GM23248 (cell line): ENCODE measurements around the gene GCHFR.

Experiments used
- EZH2 ChIP-seq: fragments of 200-600 bp; sonication (generic); IDR thresholded peaks from 2 replicates; pipeline ENCODE4 v1.6.1; 2018; ENCODE audit warnings: antibody characterized with exemption, mild to moderate bottlenecking; ENCODE audit not compliant: insufficient read depth, poor library complexity, severe bottlenecking
- EZH2phosphoT487 ChIP-seq: fragments of 200-600 bp; sonication (generic); IDR thresholded peaks from 2 replicates; pipeline ENCODE4 v1.6.1; 2018; ENCODE audit warnings: antibody characterized with exemption, moderate library complexity, mild to moderate bottlenecking, low read depth; ENCODE audit not compliant: insufficient read depth

DNA sequence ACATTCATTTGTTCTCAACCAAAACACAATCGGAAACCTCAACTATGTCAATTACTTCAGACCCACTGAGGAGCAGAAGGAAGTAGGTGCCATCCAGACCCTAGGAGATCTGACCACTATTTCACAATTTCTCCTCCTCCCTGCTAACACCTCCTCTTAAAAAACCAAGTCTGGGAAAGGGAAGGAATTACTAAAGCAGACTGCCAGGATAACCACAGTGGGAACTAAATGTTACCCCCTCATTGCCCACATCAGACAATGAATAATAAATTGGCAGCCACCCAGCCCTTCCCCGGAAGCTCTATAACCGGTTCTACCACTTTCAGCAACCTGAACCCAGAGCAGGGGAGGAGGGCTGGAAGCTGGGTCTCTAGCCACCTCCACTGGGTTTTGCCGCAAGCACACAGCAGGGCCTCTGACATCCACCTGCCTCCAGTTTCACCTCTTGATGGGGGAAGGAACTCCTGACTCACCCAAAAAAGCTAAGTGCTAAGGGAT is 23.5 kb downstream of the GCHFR start:
- 0 out of 2 replicates have a peak, but pooled peaks have one; percentile 30 for TF ChIP-seq EZH2phosphoT487
- TF ChIP-seq EZH2: no peak
